GM19193 (cell line): ENCODE measurements around the gene B4GALT2.

Experiments
- POLR2A ChIP-seq: IDR thresholded peaks from 4 replicates; pipeline ENCODE4 v1.6.1; 2011; ENCODE audit not compliant: insufficient read depth, insufficient read length; ENCODE audit errors: extremely low read depth

The B4GALT2 gene

DNA sequence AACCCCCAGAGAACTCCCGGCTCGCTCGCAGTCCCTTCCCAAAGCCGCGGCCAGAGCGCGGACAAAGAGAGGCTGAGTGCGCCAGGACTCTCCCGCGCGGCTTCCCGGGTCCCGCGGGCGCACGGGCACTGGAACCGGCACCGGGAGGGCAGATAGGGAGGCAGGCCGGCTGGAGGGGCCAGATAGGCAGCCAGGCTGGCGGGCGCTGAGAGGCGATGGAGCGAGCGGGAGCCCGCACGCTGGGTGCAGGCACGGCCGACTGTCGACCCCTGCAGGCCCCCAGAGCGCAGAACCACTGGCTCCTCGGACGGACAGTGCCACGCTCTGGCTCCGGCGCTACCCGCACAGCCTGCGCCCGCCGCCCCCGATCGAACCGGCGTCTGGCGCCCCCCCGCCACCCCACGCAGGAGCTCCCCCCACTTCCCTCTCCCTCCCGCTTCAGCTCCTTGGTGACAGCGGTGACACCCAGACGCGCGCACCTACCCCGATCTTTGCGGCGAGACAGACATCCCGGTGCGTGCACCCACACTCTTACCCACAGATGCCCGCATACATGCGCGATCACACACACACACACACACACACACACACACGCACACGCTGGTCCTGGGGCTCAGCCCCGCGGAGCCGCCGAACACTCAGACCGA, 51.7 kb downstream of the B4GALT2 start:
- TF ChIP-seq POLR2A, result no peak

DNA sequence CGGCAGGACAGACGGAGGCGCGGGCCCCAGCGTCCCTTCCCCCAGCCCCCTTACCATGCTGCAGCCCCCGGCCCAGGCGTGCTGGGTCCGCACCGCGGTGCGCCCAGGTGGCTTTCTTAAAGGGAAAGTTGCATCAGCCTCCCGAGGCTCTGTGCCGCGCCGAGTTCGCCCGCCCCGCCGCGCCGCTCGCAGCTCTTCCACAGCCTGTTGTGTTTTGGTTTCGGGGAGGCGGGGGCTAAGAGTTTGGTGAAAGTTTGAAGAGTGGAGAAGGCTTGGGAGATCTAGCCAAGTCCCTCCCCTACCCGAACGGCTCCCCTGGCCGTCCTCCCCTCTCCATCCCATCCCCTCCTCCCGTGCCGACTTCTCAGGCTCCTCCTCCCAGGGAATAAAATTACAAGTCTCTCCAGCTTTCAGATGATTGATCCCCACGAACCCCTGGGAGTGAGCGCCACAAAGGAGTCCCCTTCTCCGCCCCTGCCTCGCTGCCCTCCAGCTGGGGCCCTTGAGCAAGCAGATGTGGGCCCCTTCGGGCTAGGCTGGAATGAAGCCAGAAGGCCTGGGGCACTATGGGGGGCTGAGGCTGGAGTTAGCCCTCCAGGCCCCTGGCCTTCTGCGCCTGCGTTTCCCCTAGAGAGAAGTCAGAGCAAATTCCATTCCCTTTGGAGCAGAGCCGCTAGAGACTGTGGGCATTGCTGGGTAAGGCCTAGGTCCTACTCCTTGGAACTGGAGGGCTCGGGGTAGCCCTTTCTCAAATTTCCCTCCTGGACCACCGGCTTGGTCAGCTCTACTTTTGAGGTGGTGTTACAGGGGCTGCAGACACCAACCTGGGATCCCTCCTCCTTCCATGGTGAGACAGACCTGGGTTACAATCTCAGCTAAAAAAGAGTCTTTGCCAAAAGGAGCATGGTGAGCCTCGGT, 52.5 kb downstream of the B4GALT2 start, which contains the start of gene SLC6A9:
Gene SLC6A9, minus strand, starts transcription at position 211 of the 918 bp plus-strand sequence. CDS start 7,185 bp downstream, outside the sequence.
- TF ChIP-seq POLR2A, result no peak

DNA sequence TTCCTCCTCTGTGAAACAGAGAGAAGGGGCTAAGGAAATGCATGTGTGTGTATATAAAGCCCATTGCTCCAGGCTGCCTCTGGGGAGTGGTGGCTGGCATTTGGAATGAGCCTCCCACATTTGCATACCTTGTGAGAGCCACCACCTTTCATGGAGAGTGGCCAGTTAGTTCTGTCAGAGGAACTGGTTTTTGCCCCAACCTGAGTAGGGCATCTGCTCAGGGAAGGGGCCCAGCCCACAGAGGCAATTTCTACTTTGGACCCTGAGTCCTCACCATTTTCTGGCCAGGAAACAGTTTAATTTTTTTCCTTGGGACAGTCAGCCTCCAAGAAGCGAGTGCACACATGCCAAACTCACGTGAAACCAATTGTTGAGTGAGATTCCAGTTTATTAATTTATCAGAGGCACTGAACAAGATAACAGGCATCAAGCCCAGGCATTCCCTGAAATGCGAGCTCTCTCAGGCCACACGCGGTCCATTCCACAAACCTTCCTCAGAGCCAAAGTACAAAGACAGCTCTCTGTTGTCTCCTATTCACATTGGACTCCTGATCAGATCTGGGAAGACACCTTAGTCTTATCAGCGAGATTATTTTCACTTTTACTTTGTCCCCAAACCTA, 53.3 kb downstream of the B4GALT2 start:
- no peak for TF ChIP-seq POLR2A

DNA sequence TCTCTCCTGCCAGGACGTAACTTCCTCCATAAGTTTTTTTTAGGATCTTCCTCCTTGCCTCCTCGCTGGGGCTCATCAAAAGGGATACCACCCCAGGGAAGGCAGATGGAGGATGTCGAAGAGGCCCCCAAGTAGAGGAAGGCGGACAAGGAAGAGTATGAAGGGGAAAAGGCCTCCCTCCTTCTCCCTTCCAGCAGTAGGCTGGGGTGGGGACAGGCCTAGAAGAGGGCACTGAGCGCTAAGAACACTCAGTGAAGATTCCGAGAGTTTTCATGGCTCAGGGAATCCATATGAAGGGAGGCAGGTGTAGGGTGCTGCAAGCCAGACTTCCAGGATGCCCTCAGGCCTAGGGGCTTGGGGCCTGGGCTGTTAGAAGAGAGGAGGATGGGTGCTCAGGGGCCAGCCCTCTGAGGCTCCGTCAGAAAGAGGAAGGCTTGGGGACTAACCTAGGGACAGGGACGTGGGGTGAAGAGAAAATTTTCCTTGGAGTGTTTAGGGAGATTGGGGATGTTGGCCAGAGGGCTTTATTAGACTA, 54.1 kb downstream of the B4GALT2 start:
- no peak for TF ChIP-seq POLR2A

DNA sequence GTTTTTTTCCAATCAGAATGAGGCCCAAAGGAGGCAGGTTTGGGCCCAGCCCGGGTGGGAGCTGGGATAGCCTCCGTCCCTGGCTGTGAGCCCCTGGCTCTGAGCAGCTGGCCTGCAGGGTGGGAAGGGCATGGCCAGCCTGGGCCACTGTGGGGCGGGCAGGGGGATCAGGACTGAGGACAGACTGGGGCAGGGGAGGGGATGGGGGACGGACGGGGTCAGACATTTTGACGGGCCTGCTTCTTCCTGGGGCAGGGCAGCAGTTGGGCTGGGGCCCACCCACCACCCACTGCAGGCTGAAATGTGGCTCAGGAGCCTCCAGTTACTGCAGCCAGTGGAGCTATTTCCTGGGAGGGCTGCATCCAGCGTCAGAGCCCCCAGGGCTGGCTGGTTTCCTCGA, 54.7 kb downstream of the B4GALT2 start:
- no peak for TF ChIP-seq POLR2A

DNA sequence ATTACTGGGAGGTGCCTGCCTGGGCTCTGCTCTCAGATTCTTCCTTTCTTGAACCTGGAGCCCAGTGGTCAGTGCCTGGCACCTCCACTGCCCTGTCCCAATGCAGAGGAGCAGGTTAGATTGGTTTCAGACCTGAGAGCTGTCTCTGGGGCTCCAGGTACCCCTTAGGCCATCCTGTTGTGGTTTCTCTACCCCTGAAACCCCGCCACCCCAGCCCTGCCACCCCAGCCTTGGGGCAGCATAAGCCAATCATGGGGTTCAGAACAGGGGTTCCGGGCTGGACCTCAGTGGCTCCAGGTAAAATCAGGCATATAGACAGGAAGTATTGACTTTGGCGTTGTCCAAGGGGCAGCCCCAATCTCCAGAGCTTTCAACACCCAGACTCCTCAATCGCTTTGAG, 55.4 kb downstream of the B4GALT2 start:
- TF ChIP-seq POLR2A, result no peak

DNA sequence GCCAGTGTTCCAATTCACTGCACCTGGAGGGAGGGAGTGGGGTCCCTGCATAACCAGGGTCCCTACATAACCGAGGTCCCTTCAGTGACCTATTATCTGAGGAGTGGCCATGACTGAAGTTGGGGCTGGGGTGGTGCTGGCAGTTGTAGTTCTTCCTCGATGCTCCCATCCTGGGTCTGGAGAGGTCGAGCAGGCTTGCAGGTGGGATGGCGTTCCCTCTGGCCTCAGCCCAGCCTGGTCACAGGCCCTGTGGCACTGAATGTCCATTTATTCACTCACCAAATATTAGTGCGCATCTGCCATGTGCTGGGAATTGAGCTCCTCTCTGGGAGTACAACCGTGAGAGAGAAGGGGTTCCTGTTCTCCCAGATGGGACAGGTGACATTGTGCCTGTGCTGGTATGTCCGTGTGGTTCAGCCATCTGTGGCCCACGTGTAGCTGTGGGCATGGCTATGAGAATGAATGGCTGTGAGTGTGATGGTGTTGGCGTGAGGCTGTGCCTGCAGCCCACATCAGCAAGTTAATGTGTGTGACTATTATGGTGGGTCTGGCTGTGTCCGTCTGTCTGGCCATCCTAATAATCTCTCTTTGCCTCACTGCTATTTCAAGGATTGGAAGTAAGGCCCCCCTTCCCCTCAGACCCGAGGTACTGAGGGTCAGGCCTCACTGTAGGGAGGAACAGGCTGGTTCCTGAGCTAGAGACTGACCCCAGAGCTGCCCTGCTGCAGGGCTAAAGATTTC, 56.1 kb downstream of the B4GALT2 start:
- no peak for TF ChIP-seq POLR2A

DNA sequence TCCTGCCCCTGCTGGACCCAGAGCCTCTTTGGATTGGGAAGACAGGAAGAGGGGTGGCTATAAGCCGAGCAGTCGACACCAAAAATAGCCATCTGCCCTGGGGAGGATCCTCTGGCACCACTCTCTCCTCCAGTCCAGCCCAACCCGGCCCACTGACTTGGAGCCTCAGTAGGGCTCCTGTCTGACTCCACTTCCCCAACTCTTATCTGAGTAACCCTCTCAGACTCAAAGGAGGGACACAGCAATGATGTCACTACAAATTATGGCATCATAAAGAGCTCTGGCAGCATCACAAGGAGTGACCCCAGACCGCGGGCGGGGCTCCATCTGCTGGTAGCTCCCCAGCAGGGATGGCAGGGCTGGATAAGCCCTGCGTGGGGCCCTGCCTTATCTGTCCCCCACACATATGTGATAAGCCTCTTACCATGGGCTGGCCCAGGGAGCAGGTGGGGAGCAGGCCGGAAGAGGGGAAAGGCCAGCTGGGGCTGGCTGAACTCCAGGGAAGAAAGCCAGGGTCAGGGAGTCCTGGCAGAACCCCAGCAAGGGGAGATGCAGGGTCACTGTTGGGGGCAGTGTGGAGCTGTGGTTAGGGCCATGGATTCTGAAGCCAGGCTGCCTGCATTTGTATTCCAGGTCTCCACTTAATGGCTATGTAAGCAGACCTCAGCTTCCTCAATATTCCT, 56.9 kb downstream of the B4GALT2 start:
- no peak for TF ChIP-seq POLR2A

DNA sequence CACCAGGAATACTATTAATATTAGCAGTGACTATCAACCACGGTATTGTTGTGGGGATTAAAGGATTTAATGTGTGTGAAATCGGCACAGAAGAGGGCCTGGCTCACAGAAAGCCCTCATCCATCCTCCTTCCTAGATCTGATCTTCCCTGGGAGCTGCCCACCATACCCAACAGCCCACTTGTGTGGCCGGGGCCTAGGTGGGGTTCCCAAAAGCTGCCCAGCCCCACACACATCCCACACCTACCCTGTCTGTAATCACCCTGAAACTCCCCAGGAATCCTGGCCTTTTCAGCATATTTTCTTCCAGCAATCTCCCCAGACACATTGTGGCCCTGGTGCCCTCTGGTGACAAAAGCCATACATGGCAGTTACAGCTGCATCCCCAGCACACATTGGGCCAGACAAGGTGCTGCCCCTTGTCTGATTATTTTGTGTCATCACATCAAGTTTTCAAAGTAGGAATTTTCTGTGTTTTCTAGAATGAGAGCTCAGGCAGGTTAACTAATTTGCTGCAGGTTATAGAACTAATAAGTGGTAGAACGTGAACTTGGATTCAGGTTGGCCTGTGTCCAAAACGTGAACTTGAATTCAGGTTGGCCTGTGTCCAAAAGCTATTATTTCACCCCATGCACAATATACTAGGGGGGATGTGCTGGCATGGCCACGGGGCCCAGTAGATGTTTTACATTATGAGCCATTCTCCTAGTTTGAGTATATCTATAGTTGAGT, 57.6 kb downstream of the B4GALT2 start:
- no peak for TF ChIP-seq POLR2A

DNA sequence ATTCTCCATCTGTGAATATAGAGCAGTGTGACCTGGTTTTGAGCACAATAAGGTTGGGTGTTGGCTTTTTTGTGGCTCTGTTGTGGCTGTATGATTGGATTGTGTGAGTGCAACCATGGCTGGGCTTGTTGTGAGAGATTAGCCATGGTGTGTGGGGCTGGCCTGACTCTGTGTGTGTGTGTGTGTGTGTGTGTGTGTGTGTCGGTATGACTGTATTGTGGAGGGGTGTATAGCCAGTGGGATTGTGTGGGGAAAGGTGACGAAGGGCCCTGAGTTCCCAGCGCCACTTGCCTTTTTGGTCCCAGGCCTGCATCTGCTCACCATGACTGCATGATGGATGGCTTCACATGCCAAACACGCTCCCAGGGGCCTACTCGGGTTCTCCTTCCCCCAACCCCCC, 58.1 kb downstream of the B4GALT2 start:
- no peak for TF ChIP-seq POLR2A

DNA sequence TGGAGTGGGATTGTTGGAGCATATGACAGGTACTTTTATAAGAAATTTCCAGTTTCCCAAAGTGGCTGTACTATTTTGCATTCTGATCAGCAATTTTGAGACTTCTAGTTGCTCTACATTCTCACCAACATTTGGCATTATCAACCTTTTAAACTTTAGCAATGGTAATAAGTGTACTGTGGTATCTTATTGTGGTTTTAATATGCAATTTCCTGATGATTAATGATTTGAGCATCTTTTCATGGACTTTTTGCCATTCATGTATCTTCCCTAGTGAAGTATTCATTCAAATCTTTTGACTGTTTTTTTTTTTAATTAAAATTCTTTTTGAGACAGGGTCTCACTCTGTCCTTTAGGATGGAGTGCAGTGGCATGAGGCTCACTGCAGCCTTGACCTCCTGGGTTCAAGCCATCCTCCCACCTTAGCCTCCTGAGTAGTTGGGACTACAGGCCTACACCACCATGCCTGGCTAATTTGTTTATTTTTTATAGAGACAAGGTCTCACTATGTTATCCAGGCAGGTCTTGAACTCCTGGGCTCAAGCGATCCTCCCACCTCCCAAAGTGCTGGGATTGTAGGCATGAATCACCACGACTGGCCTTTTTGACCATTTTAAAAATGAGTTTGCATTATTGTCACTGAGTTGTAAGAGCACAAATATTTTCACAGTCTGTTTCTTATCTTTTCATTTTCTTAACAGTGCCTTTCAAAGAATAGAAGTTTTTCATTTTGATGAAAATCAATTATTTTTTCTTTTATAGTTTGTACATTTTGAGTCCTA, 60.1 kb downstream of the B4GALT2 start:
- no peak for TF ChIP-seq POLR2A

DNA sequence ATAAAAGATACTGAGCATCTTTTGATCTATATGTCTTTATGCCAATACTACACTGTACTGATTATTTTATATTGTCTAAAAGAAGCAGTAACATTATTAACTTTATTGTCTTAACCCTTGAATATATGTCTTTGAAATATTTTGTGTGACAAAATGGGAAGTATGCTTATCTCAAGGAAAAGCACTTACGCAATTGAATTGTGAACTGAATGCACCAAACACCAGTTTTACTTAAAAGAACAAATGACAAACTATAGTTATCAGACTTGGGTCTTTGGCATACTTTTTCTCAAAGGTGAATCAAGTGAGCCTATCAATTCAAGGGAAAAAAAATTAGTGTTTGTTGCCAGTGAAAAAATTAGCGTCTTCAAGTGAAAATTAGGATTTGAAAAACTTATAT, 61.4 kb downstream of the B4GALT2 start:
- TF ChIP-seq POLR2A, result no peak
